GM13976 (cell line): ENCODE measurements around the gene KCNIP1.

Source experiments
- DNase-seq: peaks from one replicate; pipeline ENCODE4 v3.0.0; 2012; ENCODE audit warnings: low spot score
- CTCF ChIP-seq: IDR thresholded peaks from 2 replicates; pipeline ENCODE4 v1.5.1; 2012; ENCODE audit warnings: borderline replicate concordance, mild to moderate bottlenecking; ENCODE audit not compliant: insufficient read depth; ENCODE audit errors: extremely low read depth, missing control alignments, control extremely low read depth
- in situ Hi-C: fragments of 300-500 bp; cut with MboI; formaldehyde crosslinking; loops from one replicate; pipeline ENCODE4 v1.12.0; 2022; ENCODE audit warnings: low sequenced_read_pairs, mixed read lengths, inconsistent platforms; ENCODE audit not compliant: unreplicated experiment

Gene KCNIP1

DNA sequence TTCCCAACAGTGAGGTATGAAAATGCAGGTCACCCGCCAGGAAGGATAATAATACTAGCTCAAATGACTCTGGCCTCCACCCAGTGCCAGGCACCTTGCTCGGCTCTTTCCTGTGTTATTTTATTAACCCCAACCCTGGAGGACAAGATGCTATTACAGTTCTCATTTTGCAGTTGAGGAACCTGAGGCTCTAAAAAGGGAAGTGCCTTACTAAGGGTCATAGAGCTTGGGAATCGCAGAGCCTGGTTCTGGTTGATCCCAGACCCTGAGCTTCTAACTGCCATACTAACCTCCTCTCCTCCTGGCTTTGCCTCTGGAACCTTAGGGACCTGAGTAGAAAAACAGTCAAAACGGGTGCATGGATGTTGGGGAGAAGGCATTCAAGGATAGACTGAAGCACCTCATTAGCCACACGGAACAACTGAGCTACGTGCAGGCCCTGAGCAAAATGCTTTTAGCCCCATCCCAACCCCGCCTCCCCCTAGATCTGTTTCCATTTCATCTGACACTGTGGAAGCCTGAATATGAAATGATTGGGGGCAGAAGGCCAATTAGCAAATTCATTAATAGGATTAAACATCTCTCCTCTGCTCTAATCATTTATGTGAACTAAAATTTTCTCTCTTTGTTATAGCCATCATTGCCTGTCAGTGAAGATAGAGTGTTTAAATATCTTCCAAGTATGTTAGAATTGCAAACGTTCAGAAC, 7.9 kb downstream of the KCNIP1 start:
- in situ Hi-C loops: no loop called here

GRCh38 chr5:170513856-170514525, 10.2 kb downstream of the KCNIP1 start:
- DNase-seq: no peak

More for the DNA sequence above, 7.9 kb downstream of the KCNIP1 start:
- DNase-seq: no peak
- TF ChIP-seq CTCF: no peak

GRCh38 chr5:170517411-170517810, 13.6 kb downstream of the KCNIP1 start:
- DNase-seq: no peak
- in situ Hi-C loops: no loop called here
- TF ChIP-seq CTCF: no peak

More at GRCh38 chr5:170513856-170514525, 10.2 kb downstream of the KCNIP1 start:
- in situ Hi-C loops: no loop called here
- no peak for TF ChIP-seq CTCF

DNA sequence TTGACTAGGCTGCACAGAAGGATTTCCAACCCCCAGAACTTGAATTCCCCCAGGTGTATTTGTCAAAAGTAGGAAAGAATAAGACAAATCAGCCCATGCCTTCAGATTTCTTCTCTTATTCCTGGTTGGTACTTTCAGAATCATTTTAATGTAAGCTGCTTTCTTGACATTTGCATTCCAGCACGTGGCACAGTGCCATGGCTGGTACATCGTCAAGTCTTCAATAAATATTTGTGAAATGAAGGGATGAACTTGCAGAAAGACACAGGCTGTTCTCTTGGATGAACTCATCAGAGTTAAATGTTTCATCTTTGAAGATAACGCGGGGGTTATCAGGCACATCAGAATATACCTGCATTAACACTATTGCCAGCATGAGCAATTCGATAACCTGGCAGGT, 14.5 kb downstream of the KCNIP1 start:
- in situ Hi-C loops: no loop called here

GRCh38 chr5:170519549-170519948, 15.7 kb downstream of the KCNIP1 start:
- no peak for DNase-seq
- in situ Hi-C loops: no loop called here
- TF ChIP-seq CTCF: no peak

More for the DNA sequence above, 14.5 kb downstream of the KCNIP1 start:
- TF ChIP-seq CTCF: no peak
- no peak for DNase-seq

DNA sequence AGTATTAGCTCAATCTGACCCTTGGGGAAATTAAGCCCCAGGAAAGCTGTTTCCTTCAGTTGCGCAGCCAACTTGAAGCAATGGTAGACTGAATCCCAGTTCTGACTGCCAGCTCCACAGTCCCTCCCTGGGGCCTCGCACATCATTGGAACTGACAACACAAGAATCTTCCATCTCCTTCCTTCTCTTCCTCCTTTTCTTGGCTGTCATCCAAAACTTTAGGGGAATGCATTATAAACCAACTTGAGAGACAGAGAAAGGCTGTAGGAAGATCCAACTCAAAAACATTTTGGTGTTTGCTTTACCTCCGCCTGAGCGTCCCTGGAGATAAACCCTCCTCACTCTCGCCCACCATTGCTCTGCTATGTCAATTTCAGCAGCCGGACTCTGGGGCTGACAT, 16.6 kb downstream of the KCNIP1 start:
- DNase-seq: no peak
- in situ Hi-C loops: no loop called here
- no peak for TF ChIP-seq CTCF
